Activated gamma-delta T cell treated with Interleukin-2 at 50 U/mL for 16 hours (primary cell): ENCODE results near the gene RPTN.

Source experiments
- DNase-seq: peaks from one replicate; pipeline ENCODE4 v3.0.0-alpha.2; 2020

The RPTN gene, protein sequence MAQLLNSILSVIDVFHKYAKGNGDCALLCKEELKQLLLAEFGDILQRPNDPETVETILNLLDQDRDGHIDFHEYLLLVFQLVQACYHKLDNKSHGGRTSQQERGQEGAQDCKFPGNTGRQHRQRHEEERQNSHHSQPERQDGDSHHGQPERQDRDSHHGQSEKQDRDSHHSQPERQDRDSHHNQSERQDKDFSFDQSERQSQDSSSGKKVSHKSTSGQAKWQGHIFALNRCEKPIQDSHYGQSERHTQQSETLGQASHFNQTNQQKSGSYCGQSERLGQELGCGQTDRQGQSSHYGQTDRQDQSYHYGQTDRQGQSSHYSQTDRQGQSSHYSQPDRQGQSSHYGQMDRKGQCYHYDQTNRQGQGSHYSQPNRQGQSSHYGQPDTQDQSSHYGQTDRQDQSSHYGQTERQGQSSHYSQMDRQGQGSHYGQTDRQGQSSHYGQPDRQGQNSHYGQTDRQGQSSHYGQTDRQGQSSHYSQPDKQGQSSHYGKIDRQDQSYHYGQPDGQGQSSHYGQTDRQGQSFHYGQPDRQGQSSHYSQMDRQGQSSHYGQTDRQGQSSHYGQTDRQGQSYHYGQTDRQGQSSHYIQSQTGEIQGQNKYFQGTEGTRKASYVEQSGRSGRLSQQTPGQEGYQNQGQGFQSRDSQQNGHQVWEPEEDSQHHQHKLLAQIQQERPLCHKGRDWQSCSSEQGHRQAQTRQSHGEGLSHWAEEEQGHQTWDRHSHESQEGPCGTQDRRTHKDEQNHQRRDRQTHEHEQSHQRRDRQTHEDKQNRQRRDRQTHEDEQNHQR

DNA sequence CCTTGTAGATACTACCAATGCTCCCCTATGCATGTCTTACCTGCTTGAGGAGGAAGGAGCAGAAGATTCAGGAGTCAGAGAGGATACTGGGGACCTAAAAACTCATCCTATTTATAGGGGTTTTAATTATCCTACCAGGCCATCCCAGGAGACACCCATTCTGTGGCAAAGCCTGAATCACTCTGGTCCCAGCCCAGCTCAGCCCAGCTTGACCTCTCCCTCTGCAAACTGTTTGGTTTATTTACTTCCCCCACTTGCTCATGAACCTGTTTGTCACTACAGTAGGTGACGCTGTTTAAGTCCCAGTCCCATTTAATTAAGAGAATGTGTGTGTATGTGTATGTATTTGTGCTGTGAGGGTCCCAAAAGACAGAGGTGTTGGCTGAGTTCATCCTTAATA, at the start of gene RPTN:
Gene RPTN, minus strand, starts transcription at position 85 of the 400 bp plus-strand sequence. CDS start 1,339 bp downstream, outside the sequence.
- DNase-seq = no peak

DNA sequence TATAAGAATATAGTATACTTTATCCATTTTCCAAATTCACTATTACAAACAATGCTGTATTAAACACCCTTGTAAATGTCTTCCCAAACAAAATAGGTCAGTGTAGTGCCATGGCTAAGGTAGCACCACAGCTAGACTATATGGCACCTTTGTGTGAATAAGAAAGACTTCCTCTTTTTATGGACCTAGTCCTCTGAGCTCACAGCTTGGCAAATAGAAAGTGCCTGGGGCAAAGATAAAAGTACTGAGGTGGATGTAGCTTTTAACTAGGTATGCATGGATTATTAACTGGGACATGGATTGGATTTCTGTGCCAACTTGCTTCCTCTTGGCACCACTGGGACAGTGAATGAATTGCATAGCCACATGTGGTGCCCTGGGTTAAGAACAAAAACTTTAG, 40.0 kb upstream of the RPTN start:
- DNase-seq = no peak

DNA sequence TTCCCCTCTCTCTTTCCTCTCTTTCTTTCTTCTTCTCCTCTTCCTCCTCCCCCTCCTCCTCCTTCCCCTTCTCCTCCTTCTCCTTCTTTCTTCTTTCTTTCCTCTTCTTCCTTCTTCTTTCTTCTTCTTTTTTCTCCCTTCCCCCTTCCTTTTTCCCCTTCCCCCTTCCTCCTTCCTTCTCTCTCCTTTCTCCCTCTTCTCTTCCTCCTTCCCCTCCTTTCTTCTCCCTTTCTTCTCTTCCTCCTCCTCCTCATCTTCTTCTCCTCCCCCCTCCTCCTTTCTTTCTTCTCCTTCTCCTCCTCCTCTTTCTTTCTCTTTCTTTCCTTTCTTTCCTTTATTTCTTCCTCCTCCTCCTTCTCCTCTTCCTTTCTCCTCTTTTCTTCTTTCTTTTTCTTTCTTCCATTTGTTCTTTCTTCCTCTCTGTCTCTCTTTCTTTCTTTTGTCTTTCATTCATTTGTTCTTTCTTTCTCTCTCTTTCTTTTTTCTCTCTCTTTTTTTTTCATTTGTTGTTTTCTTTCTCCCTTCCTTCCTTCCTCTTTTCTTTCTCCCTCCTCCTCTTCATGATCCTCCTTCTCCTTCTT, 38.4 kb upstream of the RPTN start:
- DNase-seq = no peak

DNA sequence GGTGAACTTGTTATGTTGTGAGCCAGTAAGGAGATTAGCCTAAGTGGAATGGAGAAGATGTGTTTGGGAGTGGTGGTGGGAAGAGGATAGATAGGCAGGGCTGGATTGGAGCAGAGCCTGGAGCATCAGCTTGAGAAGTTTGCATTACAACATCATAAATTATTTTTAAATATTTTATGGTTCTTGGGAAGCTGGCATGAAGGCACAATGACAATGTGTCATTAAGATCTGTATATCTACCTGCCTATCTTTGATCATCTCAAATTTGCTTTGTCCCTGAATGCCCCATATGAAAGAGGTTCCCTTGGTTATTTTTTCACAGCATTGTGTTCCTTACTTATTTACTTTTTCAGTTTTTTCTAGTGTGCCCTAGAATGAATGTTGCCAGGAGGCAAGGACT, 32.7 kb upstream of the RPTN start:
- no peak for DNase-seq

DNA sequence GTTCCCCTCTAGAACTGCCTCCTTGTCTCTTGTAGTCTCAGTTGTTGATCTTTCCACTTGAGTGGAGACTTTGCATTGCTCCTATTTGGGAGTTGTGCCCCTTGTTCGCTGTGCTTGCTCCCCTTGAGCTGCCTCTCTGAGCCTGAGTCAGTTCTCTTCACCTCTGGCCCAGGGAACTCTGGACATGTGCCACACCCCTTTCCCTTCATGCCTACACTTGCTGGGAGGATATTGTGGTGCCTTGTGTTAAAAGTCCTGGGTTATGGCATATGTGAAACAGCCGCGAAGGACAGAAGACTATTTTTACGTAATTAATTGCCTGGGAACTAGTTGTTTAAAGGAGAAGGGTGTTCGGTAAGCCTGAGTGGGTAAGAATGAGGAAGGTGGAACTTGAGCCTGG, 32.2 kb upstream of the RPTN start:
- DNase-seq = no peak

DNA sequence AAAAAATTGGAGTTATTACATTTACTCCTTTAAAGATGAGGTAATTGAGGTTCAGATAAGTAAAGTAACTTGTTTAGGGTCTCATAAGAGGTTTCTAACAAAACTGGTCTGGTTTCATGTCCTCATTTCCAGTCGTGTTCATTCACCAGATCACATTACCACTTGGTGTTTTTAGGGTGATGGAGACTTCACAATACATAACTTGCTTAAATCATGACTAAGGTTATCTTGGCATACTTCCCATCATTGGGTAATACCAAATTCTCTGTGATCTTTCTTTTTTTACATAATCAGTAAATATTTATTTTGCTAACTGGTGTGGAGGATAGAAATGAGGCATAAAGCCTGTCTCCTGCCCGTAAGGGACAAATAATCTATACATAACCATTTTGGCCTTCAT, 31.6 kb upstream of the RPTN start:
- DNase-seq = no peak

DNA sequence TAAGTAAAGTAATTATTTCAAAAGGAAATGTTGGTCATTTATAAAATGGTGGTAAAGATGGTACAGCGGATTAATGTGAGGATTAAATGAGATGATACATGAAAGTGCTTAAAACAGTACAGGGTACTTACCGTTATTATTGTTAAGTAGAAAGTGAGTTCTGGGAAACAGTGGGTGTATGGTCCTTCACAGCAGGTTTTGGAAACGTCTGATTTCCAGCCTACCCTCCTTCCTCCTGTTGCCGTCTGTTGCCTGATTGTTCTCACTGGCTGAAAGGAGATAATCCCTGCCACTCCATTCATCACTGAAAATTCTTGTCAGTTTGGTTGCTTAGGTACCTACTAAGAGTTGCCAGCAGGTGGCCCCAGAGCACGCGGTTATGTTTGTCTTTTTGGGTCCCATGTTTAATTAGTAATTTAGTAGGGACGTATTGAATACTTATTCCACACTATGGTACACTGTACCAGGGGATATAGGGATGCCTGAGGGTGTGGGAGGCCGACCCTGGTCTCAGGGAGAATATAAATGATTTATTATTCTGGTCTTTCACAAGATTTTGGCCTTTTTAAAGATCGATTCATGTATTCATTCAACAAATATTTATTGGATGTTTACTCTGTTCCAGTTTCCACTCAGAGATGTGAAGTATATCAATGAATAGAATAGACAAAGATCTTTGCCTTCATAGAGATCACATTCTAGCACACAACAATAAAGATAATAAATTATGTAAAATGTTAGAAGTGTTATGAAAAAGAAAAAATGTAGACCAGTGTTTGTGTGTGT, 30.8 kb upstream of the RPTN start:
- peak; percentile 64 for DNase-seq

DNA sequence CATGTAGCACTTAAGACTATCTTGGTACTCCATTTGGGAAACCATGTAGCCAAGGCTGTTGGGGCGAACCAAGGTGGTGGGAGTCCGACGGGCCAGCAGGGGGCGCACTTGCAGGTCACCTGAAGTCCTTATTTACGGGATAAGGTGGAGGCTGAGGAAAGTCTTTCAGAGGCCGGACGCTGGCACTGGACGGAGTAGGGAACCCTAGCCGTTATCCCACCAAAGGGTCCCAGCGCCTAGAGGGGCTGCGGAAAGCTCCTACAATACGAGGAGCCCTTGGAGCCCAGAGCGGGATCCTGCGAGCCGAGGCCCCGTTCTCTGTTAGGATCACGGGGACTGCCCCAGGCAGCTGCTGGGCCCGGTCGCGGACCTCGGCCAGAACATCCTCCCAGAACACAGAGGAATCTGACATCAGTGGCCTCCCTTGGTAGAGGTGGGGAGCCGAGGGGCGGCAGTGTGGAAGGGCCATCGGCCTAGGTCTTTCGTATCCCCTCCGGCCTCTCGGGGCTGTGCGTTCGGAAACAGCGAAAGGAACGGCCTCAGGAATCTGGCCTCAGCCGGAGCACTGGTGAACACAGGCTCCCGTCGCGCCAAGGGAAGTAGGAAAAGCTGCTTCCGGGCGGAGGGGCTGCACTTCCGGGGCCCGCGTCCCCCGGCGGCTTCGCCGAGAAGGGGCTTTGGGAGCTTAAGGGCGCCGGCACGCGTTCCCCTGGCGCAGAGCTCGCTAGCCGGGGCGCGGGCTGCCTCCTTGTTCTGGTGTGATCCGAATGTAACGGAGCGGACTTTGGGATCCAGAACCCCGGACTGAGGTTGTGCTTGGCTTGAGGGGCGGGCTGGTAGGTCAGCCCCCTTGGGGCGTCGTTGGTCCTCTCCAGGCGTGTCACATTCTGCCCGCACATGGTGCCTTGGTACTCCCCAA, 29.9 kb upstream of the RPTN start:
- peak; percentile 81 for DNase-seq

DNA sequence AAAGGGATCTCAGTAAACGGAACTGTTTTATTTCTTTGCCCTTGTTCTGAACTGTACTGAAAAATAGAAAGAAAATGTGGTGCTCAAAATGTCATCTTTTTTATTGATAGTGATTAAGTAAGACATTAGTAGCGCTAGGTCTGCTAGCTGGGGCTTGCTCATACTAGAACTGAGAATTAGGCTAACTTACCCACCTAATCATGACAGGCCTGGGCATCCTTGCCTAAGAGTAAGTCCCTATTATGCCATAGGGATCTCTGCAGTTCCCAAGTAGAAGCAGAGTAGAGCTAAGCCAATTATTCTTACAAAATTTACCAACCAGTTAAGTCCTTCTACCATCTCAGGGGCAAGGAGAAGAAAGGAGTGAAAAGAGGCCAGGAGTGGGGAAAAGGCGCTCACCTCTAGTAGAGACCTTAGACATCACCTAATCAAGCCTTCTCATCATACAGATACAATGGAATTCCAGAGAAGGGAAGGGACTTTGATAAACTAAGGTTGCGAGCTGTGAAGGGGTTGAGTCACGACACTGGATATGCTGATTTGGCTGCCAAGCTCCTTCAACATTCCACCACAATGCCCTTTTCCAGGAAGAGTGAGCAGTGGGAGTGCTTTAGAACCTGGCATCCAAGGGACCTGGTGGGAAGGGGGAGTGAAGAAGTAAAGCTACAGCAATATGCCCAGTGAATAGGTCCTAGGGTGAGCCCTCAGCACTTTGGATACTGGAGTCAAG, 27.7 kb upstream of the RPTN start:
- no peak for DNase-seq

DNA sequence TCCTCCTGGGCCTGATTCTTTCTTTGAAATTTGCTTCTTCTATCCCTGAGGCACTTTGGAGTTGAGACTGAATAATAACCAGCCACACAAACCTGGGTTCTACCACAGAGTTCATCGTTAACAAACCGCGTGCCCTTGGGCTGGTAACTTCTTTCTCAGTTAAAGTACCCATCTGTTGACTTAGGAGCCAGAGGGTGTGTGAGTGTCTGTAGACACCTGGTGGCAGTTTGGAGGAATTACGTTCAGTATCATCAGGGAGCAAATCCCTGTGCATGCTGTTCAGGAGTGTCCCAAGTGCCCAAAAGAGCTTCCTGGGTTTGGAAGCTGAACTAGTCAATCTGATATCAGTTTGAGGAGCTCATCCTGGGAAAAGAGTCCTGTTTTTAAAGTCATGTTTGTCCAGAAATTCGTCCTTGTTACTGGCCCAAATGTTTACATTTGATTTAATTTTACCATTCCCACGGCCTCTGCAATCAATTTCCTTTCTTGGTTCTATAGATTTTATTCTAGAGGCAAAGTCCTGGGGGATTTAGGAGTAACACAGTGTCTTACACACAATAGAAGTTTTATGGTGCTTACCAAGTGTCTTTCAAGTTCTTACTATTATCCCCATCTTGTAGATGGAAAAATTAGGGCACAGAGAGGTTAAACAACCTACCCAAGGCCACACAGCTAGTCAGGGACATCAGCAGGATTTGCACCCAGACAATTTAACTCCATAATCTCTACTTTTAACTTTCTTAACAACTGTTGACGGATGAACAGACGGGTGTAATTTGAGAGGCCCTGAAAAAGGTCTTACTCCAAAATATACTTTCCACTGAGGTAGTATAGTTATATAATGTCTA, 26.7 kb upstream of the RPTN start:
- DNase-seq = peak; percentile 34

DNA sequence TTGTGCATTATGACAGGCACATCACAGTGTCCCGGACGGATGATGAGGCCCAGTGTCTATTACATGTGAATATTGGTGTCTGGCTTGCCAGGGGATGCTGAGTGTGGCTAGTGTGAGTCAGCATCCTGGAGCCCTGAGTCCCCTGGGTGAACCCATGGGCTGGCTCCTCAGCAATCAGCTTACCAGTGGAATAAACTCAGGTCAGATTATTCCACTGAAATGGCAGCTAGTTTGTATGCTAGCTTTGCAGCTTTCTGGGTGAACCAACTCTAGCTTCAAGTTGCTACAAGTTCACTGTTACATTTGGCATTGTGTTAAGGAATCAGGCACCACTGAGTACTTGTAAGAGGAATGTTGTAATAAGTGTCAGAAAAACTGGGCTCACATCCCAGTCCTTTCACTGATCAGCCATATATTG, 23.9 kb upstream of the RPTN start:
- DNase-seq = no peak

DNA sequence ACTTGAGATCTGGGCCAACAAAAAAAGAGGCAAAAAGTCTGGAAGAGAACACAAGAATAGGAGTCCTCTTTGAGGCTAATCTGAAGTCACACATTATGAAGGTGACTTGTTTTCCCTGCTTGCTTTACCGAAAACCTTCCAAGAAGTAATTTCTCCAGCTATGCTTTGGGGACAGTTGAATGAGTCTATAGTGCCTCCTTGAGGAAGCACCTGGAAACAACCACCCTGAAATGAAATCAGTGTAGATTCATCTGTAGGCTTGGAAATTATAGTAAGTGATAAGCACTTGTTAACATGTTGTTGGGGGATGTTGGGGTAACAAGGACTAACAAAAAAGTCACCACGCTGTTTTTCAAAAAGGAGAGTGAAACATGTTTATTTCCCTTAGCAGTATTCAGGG, 23.4 kb upstream of the RPTN start:
- DNase-seq = no peak

DNA sequence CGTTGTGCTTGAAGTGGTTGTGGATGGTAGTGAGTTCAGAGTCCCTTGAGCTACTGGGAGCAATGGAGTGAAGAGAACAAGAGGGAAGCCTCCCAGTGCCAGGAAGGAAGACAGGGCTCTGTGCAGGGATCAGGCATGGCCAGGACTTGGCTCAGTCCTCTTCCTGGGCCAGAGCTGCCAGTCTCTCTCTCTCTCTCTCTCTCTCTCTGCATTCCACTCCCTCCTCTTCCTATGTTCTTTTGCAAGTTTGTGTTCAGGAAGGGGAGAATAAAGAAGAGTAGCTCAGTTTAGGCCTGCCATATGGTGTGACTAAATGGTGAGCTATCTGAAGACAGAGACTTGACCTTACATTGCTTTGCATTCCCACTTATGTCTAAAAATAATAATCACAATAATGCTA, 20.5 kb upstream of the RPTN start:
- DNase-seq = no peak

DNA sequence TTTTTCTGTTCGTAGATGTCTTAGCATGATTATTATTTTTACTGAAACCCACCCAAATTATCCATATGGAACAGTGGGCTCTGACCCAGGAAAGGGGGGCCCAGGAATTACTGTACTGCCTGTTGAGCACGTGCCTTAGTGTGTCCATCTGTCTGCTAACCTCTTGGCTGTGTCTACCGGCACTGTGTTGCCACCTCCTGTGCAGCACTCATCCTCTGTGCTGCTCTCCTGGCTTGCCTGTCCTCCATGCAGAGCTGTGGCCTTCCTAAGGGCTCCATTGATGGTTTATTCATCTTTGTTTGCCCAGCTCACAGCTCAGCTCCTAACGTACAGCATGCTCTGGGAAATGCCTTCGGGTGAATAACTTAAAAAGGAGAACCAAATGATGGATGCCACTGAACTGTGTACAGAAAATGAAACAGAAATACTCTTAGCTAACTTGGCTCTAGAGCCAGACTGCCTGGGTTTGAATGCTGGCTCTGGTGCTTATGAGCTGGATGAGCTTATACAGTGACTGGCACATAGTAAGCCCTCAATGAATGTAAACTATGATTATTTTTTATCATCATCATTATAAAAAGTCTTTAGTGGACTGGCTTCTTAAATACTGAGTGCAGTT, 11.4 kb upstream of the RPTN start:
- DNase-seq = no peak

DNA sequence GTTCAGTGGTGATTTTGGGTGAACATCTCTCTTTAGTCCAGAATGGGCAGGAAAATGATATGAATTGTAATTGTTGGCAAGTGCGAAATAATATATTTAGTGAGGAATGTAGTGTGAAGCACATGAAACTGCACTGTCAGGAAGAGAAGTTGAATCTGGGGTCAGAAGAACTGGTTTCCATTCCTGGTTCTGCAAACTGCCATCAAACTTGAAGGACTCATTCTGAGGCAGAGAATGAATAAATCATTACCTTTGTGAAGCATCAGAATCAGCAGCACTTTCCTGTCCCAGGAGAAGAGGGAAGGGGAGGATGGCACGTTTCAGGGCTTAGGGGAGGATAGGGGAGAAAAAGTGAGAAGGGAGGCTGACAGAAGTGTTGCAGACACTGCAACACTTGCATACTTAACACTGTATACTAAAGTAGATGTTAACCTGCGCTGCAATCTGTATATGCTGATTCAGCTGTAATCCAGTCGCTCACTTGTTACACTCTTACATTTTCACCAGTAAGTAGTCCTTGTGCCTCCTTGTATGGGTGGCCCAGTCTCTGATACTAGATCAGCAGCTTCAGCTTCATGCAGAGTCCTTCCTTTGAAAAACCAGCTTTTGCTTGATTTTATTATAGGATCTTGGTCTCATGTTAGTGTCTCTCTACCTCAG, 10.5 kb upstream of the RPTN start:
- DNase-seq = no peak

DNA sequence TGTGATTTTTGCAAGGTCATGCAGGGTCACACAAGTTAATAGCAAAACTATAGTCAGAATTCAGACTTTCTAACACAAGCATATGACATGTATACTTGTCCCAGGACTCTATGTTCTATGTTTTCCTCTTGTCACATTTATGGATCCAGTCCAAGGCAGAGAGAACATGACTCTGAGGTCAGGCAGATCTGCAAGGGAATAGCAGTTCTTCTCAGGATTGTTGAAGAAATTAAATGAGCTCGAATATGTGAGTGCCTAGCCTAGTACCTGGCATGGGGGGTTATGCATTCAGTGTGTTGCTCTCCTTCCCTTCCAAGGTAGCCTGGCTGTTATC, 9.5 kb upstream of the RPTN start:
- DNase-seq = no peak

DNA sequence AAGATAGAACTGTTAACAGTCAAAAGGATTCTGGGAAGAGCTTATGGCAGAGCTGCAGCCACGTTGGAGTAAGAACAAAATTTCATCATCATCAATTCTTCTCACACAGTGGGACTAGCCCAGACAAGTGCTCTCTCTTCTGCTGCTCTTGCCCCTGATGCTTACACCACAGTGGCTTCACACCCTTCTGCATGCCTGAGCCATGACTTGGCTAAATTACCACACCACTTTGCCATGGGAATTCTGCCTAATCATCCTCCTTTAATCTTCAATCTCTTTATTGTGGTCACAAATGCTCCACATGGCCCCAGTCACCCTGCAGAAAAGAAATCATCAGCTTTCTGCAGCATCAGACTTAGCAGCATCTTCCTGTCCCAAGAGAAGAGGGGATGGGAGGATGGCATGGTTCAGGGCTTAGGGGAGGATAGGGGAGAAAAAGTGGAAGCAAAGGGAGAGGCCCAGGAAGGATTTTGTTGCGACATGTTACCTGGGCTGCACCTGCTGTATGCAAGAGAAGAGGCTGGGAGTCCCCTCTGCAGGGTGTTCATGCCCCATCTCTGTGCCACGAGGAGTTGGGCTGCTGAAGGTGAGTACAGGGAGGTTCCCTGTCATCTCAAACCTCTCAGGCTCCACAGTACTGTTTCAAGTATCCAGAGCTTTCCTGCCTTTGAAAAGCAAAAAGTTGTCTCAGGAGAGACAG, 9.0 kb upstream of the RPTN start:
- DNase-seq = no peak

DNA sequence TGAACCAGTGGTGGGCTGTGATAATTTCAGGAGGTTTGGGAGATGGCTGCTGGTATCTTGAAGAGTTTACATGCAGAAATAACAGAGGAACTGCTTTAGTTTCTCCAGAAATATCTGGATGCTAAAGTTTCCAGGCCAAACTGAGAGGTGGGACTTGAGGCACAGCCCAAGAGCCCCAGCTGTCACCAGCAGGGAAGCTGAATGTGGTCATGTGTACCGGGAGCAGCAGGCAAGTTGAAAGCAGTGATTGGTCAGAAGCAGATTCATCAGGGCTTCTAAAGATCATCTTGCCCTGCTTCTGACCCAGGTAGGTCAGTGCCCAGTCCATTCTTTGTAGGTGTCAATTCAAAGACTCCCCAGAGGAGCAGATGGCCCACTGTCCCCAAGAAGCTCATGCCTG, 7.9 kb upstream of the RPTN start:
- DNase-seq = no peak
